ENCODE data around the gene SOX18.

Gene SOX18

DNA sequence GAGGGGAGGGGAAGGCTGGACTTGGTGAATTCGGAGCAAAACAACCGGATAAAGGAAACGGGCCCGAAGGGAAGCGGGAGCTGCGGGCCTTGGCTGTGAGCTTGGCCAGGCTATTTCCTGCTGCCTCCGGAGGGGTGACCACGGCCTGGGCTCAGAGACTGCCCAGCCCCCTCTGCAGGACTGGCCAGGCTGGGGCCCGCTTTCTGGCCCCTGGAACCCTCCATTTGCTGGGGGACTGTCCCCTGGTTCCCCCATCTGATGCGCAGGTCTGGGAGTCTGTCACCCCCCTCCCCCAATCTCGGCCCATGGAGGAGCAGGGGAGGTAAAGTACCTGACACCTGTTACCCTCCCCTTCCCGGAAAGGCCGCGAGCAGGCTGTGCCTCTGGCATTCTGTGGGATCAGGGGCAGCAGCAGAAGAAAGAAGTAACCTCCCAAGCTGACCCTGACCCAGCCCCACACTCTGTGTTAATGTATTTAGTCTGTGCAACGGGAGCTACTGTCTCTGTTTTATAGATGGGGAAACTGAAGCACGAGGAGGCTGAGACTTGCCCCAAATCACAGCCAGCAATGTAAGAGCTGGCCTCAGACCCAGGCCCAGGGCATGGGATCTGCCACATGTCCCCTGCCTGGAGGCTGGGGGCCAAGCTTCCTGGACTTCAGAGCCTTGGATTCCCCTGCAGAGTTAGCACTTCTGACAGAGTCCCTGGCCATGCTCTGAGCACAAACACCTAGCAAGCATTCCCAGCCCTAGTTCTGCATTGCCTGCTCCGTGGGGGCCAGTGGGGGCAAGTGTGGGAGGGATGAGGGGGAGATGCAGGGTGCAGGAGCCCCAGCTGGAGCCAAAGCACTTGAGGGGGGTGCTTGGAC lies 9.9 kb downstream of the SOX18 start:
- TF ChIP-seq PAX5 (IDR thresholded peaks at IDR 0.05; ENCODE audit: insufficient read depth, low read length, severe bottlenecking) (no peak), SPI1 (IDR thresholded peaks at IDR 0.05; ENCODE audit: low read depth, low read length) (no peak), POLR2AphosphoS5 (IDR thresholded peaks at IDR 0.05; ENCODE audit: low read depth, low read length) (no peak), POU2F2 (IDR thresholded peaks at IDR 0.05; ENCODE audit: low read depth, low read length) (peak; percentile 34; the same call in 1 of the 2 replicates), POLR2A (IDR thresholded peaks at IDR 0.05; ENCODE audit: low read depth, low read length) (peak; percentile 63; the same call in 1 of the 2 replicates)
- no peak for FAIRE-seq
- no peak for DNase-seq (ENCODE audit: insufficient read length, low spot score)

DNA sequence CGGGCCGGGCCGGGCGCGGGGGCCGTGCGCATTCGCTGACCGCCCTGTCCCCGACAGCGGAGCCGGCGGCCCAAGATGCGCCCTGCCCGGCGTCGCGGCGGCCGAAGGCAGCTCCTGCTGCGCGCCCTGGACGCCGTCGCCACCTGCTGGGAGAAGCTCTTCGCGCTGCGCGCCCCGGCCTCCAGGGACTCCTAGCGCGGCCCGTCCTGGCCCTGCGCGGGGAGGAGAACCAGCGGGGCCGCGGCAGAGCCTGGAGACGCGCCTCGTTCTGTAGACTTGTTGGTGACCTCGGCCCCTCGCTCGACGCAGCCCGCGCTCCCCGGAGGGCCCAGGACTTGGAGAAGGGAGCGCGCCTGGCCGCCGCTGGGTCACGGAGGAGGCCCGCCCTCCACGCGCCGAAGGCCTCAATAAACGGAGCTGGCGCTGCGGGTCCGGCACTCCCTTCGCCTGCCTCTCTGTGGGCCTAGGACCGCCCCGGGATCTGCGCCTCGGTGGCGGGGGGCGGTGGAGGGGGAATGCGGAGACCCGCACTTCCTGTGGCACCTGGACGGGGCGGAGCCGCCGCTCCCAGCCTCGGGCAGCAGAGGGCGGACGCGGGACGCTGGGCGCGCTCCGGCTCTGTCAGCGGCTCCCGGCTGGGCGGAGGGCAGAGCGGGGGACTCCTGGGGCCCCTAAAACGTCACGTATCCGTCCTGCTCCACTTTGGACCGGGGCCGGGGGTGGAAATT lies 10.7 kb downstream of the SOX18 start:
- no peak for TF ChIP-seq POLR2AphosphoS5 (IDR thresholded peaks at IDR 0.05; ENCODE audit: low read depth, low read length)
- peak; percentile 17; the same call in 1 of the 2 replicates for TF ChIP-seq TAF1 (IDR thresholded peaks at IDR 0.05; ENCODE audit: low read depth, low read length)
- TF ChIP-seq PAX5 (IDR thresholded peaks at IDR 0.05; ENCODE audit: insufficient read depth, low read length, severe bottlenecking): no peak
- FAIRE-seq (peak; percentile 26), DNase-seq (ENCODE audit: insufficient read length, low spot score) (peak; percentile 88)

DNA sequence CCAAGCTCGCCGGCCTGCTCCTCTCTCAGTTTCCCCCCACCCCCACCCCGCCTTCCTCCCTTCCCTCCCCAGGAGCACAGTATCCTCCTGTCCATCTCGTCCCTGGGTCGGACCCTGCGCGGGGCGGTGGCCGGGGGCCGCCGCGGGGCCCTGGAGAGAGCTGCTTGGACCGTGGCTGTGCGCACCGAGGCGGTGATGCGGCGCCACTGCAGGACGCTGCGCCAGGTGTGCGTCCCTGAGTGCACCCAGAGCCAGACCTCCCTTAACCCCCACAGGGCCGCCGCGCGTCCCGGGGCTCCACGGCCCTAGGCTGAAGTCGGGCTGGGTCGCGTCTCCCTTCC lies 11.2 kb downstream of the SOX18 start:
- DNase-seq (ENCODE audit: insufficient read length, low spot score) (no peak), FAIRE-seq (peak; percentile 47)
- TF ChIP-seq POLR2A (IDR thresholded peaks at IDR 0.05; ENCODE audit: low read depth, low read length): no peak
- TF ChIP-seq TAF1 (IDR thresholded peaks at IDR 0.05; ENCODE audit: low read depth, low read length): no peak
- TF ChIP-seq POU2F2 (IDR thresholded peaks at IDR 0.05; ENCODE audit: low read depth, low read length): no peak
- TF ChIP-seq SPI1 (IDR thresholded peaks at IDR 0.05; ENCODE audit: low read depth, low read length): no peak
- TF ChIP-seq POLR2AphosphoS5 (IDR thresholded peaks at IDR 0.05; ENCODE audit: low read depth, low read length): no peak
- TF ChIP-seq PAX5 (IDR thresholded peaks at IDR 0.05; ENCODE audit: insufficient read depth, low read length, severe bottlenecking): peak; percentile 44

GRCh38 chr20:64037498-64038213 lies 11.8 kb downstream of the SOX18 start:
- peak; percentile 51 for FAIRE-seq

GRCh38 chr20:64037199-64037497 lies 12.3 kb downstream of the SOX18 start:
- DNase-seq (ENCODE audit: insufficient read length, low spot score) (no peak), FAIRE-seq (no peak)
- no peak for TF ChIP-seq PAX5 (IDR thresholded peaks at IDR 0.05; ENCODE audit: insufficient read depth, low read length, severe bottlenecking)
- TF ChIP-seq POLR2A (IDR thresholded peaks at IDR 0.05; ENCODE audit: low read depth, low read length): 0 out of 2 replicates have a peak, but pooled peaks have one; percentile 13
- 0 out of 2 replicates have a peak, but pooled peaks have one; percentile 18 for TF ChIP-seq POLR2AphosphoS5 (IDR thresholded peaks at IDR 0.05; ENCODE audit: low read depth, low read length)
- TF ChIP-seq TAF1 (IDR thresholded peaks at IDR 0.05; ENCODE audit: low read depth, low read length): no peak
- TF ChIP-seq POU2F2 (IDR thresholded peaks at IDR 0.05; ENCODE audit: low read depth, low read length): no peak
- no peak for TF ChIP-seq SPI1 (IDR thresholded peaks at IDR 0.05; ENCODE audit: low read depth, low read length)

More at GRCh38 chr20:64037498-64038213, 11.8 kb downstream of the SOX18 start:
- TF ChIP-seq POLR2A (IDR thresholded peaks at IDR 0.05; ENCODE audit: low read depth, low read length) (peak; percentile 80), TAF1 (IDR thresholded peaks at IDR 0.05; ENCODE audit: low read depth, low read length) (0 out of 2 replicates have a peak, but pooled peaks have one; percentile 44), SPI1 (IDR thresholded peaks at IDR 0.05; ENCODE audit: low read depth, low read length) (no peak), POLR2AphosphoS5 (IDR thresholded peaks at IDR 0.05; ENCODE audit: low read depth, low read length) (peak; percentile 55; the same call in 1 of the 2 replicates)
- no peak for DNase-seq (ENCODE audit: insufficient read length, low spot score)

- DNase-seq (ENCODE audit: insufficient read length, low spot score) (no peak), FAIRE-seq (no peak)
- TF ChIP-seq POLR2A (IDR thresholded peaks at IDR 0.05; ENCODE audit: low read depth, low read length) (peak; percentile 61), PAX5 (IDR thresholded peaks at IDR 0.05; ENCODE audit: insufficient read depth, low read length, severe bottlenecking) (no peak), SPI1 (IDR thresholded peaks at IDR 0.05; ENCODE audit: low read depth, low read length) (no peak), TAF1 (IDR thresholded peaks at IDR 0.05; ENCODE audit: low read depth, low read length) (no peak), POU2F2 (IDR thresholded peaks at IDR 0.05; ENCODE audit: low read depth, low read length) (peak; percentile 40; the same call in 1 of the 2 replicates), POLR2AphosphoS5 (IDR thresholded peaks at IDR 0.05; ENCODE audit: low read depth, low read length) (peak; percentile 80)
Observed at GRCh38 chr20:64036346-64037198, 12.9 kb downstream of the SOX18 start.

- DNase-seq (ENCODE audit: insufficient read length, low spot score) (no peak), FAIRE-seq (no peak)
- peak; percentile 14 for TF ChIP-seq POLR2AphosphoS5 (IDR thresholded peaks at IDR 0.05; ENCODE audit: low read depth, low read length)
- no peak for TF ChIP-seq POU2F2 (IDR thresholded peaks at IDR 0.05; ENCODE audit: low read depth, low read length)
Observed at GRCh38 chr20:64035933-64036345, 13.5 kb downstream of the SOX18 start, which contains the start of gene C20orf204. C20orf204 (plus strand) TSS chr20:64036182; CDS start chr20:64036324, 142 bp downstream.

DNA sequence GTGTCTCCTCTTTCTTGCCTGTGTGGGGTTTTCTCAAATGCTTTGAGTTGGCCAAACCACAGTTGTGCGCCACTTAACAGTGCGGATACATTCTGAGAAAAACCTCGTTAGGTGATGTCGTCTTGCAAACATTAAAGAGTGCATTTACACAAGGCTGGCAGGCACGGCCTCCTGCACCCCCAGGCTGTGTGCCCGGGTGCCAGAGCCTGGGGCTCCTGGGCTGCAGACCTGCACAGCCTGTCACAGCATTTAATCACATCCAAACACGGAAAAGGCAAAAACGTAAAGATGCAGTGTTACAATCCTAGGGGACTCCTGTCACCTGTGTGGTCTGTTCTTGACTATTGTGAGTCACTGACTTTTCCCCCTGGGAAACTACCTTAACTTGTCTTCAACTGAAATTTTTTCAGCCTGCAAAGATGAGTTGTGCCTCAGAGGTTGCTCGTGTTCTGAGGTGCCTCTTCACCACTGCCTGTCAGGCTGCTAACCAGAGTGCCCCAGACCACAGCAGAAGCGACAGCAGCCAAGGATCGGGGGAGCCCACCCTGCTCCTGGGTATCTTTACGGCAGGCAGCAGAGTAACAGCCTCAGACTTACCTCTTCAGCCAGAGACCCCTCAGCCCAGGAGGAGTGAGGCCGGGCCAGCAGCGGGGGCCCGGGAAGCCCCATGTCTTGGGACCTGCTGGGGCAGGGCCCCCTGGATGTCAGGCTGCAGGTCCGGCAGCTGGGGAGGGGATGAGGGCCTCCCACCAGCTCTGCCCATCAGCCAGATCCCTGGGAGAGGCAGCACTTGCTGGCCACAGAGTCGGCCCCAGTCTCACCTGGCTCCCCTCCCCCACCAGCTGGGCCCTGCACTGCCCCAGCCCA lies 14.1 kb downstream of the SOX18 start:
- no peak for FAIRE-seq
- DNase-seq (ENCODE audit: insufficient read length, low spot score): no peak
- peak; percentile 7; the same call in 1 of the 2 replicates for TF ChIP-seq POLR2A (IDR thresholded peaks at IDR 0.05; ENCODE audit: low read depth, low read length)
- TF ChIP-seq POLR2AphosphoS5 (IDR thresholded peaks at IDR 0.05; ENCODE audit: low read depth, low read length): peak; percentile 2
- TF ChIP-seq POU2F2 (IDR thresholded peaks at IDR 0.05; ENCODE audit: low read depth, low read length): peak; percentile 9; the same call in 1 of the 2 replicates
- no peak for TF ChIP-seq TAF1 (IDR thresholded peaks at IDR 0.05; ENCODE audit: low read depth, low read length)
- no peak for TF ChIP-seq PAX5 (IDR thresholded peaks at IDR 0.05; ENCODE audit: insufficient read depth, low read length, severe bottlenecking)
- TF ChIP-seq SPI1 (IDR thresholded peaks at IDR 0.05; ENCODE audit: low read depth, low read length): no peak
